SK-N-SH treated with all-trans-retinoic acid at 6 μM for 48 hours (cell line): ENCODE results near the gene ERGIC1.
A peak's percentile ranks its signal among the peaks of the same experiment; 100 is the strongest.

Source experiments
- ATAC-seq: fragments of 200-7000 bp; cut with Tn5 transposase; 3 replicates; pipeline ENCODE4 v1.9.1; 2020; ENCODE audit warnings: mild to moderate bottlenecking, moderate library complexity
- ARNTL ChIP-seq: fragments of 450-650 bp; formaldehyde crosslinking; IDR thresholded peaks from 2 replicates; pipeline ENCODE4 v1.5.0; 2020; ENCODE audit warnings: low read depth, mild to moderate bottlenecking, moderate library complexity, borderline replicate concordance
- BACH2 ChIP-seq: fragments of 250-450 bp; sonication (Bioruptor Pico); IDR thresholded peaks from 2 replicates; pipeline ENCODE4 v1.9.0; 2021; ENCODE audit warnings: mild to moderate bottlenecking, borderline replicate concordance
- CSDC2 ChIP-seq: fragments of 250-450 bp; sonication (Bioruptor Pico); IDR thresholded peaks from 2 replicates; pipeline ENCODE4 v1.5.0; 2020; ENCODE audit warnings: mild to moderate bottlenecking, moderate library complexity
- OSR1 ChIP-seq: fragments of 250-450 bp; sonication (Bioruptor Pico); IDR thresholded peaks from 2 replicates; pipeline ENCODE4 v1.8.0; 2022; ENCODE audit warnings: moderate library complexity, mild to moderate bottlenecking, inconsistent platforms
- PPARA ChIP-seq: fragments of 250-450 bp; sonication (Bioruptor Pico); IDR thresholded peaks from 2 replicates; pipeline ENCODE4 v1.5.0; 2020; ENCODE audit warnings: mild to moderate bottlenecking, borderline replicate concordance
- ZFP30 ChIP-seq: fragments of 450-650 bp; formaldehyde crosslinking; IDR thresholded peaks from 2 replicates; pipeline ENCODE4 v1.5.0; 2022; ENCODE audit warnings: mild to moderate bottlenecking, moderate library complexity
- ZNF70 ChIP-seq: fragments of 450-650 bp; formaldehyde crosslinking; IDR thresholded peaks from 2 replicates; pipeline ENCODE4 v1.5.0; 2020; ENCODE audit warnings: mild to moderate bottlenecking, moderate library complexity
- ZNF8 ChIP-seq: fragments of 450-650 bp; formaldehyde crosslinking; IDR thresholded peaks from 2 replicates; pipeline ENCODE4 v1.5.0; 2020; ENCODE audit warnings: mild to moderate bottlenecking, moderate library complexity
- TF ChIP-seq, protein P1 (sequence below): fragments of 250-450 bp; sonication (Bioruptor Pico); IDR thresholded peaks from 2 replicates; pipeline ENCODE4 v1.5.1; 2020; ENCODE audit warnings: low read depth, mild to moderate bottlenecking, moderate library complexity
- TF ChIP-seq, protein P2 (sequence below): fragments of 250-450 bp; sonication (Bioruptor Pico); IDR thresholded peaks from 2 replicates; pipeline ENCODE4 v1.8.0; 2020; ENCODE audit warnings: mild to moderate bottlenecking, moderate library complexity, borderline replicate concordance
- TF ChIP-seq, protein P3 (sequence below): fragments of 250-450 bp; sonication (Bioruptor Pico); IDR thresholded peaks from 2 replicates; pipeline ENCODE4 v1.5.1; 2021; ENCODE audit warnings: mild to moderate bottlenecking, moderate library complexity
- TF ChIP-seq, protein P4 (sequence below): fragments of 250-450 bp; sonication (Bioruptor Pico); IDR thresholded peaks from 2 replicates; pipeline ENCODE4 v1.8.0; 2021; ENCODE audit warnings: low read depth, mild to moderate bottlenecking, moderate library complexity, borderline replicate concordance
- TF ChIP-seq, protein P5 (sequence below): fragments of 250-450 bp; sonication (Bioruptor Pico); IDR thresholded peaks from 2 replicates; pipeline ENCODE4 v1.5.0; 2020; ENCODE audit warnings: mild to moderate bottlenecking, moderate library complexity

The ERGIC1 gene

DNA sequence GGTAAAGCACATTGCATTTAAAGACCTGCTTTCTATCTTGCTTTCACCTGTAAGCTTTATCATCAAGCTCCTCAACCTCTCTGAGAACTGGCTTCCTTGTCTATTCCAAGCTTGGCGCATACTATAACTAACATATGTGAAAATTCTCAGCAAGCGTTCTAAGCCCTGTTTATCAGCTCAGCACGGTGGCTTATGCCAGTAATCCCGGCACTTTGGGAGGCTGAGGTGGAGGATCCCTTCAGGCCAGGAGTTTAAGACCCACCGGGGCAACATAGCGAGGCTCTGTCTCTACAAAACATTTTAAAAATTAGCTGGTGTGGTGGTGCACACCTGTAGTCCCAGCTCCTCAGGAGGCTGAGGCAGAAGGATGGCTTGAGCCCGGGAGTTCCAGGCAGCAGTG lies 147.9 kb downstream of the ERGIC1 start:
- TF ChIP-seq BACH2 (CRISPR knock-in tag), result no peak
- TF ChIP-seq, protein P1, sequence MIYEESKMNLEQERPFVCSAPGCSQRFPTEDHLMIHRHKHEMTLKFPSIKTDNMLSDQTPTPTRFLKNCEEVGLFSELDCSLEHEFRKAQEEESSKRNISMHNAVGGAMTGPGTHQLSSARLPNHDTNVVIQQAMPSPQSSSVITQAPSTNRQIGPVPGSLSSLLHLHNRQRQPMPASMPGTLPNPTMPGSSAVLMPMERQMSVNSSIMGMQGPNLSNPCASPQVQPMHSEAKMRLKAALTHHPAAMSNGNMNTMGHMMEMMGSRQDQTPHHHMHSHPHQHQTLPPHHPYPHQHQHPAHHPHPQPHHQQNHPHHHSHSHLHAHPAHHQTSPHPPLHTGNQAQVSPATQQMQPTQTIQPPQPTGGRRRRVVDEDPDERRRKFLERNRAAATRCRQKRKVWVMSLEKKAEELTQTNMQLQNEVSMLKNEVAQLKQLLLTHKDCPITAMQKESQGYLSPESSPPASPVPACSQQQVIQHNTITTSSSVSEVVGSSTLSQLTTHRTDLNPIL (CRISPR knock-in tag), result no peak
- no peak for TF ChIP-seq OSR1 (CRISPR knock-in tag)
- no peak for TF ChIP-seq PPARA (CRISPR knock-in tag)
- no peak for TF ChIP-seq ZNF8
- no peak for TF ChIP-seq ARNTL (CRISPR knock-in tag)
- ATAC-seq, result no peak

DNA sequence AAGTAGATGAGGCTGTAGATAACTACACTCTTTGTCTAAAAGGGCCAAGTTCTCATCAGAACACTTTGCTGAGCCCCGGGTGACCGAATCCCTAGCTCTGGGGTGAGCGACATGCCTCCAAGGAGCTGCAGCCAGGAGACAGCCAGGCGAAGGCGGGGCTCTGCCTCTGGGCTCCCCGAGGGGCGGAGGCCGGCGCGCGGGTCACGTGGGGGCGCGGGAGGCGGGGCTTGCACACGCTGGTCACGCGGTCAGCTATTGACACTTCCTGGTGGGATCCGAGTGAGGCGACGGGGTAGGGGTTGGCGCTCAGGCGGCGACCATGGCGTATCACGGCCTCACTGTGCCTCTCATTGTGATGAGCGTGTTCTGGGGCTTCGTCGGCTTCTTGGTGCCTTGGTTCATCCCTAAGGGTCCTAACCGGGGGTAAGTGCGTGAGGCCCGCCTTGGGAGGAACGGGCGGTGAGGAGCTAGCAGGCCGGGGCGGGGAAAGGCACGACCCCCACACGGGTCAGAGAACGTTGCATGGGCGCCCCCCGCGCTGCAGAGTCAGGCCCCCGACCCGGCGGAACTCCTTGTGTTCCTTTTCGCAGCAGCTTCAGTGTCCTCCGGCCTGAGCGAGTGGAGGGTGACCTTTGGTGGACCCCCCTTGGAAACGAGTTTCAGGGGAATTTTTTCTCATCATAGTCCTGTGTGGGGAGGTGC lies 149.6 kb downstream of the ERGIC1 start, which contains the start of gene ATP6V0E1:
Gene ATP6V0E1 (plus strand): TSS at position 230 of the 702 bp plus-strand sequence. CDS start 90 bp downstream, at position 320.
- ATAC-seq, result peak; percentile 95
- TF ChIP-seq ARNTL (CRISPR knock-in tag), result no peak
- TF ChIP-seq, protein P2, sequence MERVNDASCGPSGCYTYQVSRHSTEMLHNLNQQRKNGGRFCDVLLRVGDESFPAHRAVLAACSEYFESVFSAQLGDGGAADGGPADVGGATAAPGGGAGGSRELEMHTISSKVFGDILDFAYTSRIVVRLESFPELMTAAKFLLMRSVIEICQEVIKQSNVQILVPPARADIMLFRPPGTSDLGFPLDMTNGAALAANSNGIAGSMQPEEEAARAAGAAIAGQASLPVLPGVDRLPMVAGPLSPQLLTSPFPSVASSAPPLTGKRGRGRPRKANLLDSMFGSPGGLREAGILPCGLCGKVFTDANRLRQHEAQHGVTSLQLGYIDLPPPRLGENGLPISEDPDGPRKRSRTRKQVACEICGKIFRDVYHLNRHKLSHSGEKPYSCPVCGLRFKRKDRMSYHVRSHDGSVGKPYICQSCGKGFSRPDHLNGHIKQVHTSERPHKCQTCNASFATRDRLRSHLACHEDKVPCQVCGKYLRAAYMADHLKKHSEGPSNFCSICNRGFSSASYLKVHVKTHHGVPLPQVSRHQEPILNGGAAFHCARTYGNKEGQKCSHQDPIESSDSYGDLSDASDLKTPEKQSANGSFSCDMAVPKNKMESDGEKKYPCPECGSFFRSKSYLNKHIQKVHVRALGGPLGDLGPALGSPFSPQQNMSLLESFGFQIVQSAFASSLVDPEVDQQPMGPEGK, result peak; percentile 11; the same call in 1 of the 2 replicates
- TF ChIP-seq, protein P1 (CRISPR knock-in tag), result no peak
- no peak for TF ChIP-seq PPARA (CRISPR knock-in tag)

DNA sequence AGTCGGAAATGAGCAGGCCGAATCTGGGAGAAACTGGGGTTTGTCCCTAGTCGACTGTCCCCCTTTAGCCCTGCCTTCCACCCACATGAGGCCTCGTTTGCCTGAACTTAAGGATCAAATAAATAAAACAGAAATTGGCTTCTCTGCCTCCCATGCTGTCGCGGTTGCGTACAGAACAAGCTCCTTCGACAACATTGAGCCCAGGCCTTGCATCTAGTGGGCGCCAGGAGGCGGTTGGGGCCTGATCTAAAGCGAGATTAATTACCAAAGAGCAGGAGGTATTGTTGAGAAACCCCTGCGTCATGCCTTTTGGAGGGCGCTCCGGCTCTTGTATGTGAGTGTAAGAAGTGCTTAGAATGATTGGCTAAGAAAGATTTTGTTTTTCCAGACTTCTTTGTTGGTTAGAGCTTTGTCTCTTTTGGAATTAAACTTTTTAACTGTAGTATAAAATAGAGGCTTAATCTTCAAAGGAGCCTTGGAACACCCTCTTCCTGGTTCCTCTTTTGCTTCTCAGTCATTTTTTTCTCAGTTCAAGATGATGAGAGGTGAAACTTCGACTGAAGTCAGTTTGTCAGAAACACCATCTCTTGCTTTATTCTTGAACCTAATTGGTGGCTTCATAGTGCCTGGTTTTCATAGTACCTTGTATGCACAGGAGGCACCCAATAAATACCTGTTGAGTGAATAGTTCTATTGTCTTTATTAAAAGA lies 150.3 kb downstream of the ERGIC1 start:
- TF ChIP-seq, protein P2, result 0 out of 2 replicates have a peak, but pooled peaks have one; percentile 5
- TF ChIP-seq ZFP30 (CRISPR knock-in tag) (no peak), CSDC2 (CRISPR knock-in tag) (no peak), ZNF70 (CRISPR knock-in tag) (no peak)
- TF ChIP-seq, protein P3, sequence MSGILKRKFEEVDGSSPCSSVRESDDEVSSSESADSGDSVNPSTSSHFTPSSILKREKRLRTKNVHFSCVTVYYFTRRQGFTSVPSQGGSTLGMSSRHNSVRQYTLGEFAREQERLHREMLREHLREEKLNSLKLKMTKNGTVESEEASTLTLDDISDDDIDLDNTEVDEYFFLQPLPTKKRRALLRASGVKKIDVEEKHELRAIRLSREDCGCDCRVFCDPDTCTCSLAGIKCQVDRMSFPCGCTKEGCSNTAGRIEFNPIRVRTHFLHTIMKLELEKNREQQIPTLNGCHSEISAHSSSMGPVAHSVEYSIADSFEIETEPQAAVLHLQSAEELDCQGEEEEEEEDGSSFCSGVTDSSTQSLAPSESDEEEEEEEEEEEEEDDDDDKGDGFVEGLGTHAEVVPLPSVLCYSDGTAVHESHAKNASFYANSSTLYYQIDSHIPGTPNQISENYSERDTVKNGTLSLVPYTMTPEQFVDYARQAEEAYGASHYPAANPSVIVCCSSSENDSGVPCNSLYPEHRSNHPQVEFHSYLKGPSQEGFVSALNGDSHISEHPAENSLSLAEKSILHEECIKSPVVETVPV, result no peak
- TF ChIP-seq, protein P4, sequence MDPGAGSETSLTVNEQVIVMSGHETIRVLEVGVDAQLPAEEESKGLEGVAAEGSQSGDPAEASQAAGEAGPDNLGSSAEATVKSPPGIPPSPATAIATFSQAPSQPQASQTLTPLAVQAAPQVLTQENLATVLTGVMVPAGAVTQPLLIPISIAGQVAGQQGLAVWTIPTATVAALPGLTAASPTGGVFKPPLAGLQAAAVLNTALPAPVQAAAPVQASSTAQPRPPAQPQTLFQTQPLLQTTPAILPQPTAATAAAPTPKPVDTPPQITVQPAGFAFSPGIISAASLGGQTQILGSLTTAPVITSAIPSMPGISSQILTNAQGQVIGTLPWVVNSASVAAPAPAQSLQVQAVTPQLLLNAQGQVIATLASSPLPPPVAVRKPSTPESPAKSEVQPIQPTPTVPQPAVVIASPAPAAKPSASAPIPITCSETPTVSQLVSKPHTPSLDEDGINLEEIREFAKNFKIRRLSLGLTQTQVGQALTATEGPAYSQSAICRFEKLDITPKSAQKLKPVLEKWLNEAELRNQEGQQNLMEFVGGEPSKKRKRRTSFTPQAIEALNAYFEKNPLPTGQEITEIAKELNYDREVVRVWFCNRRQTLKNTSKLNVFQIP, result no peak
- TF ChIP-seq, protein P5, sequence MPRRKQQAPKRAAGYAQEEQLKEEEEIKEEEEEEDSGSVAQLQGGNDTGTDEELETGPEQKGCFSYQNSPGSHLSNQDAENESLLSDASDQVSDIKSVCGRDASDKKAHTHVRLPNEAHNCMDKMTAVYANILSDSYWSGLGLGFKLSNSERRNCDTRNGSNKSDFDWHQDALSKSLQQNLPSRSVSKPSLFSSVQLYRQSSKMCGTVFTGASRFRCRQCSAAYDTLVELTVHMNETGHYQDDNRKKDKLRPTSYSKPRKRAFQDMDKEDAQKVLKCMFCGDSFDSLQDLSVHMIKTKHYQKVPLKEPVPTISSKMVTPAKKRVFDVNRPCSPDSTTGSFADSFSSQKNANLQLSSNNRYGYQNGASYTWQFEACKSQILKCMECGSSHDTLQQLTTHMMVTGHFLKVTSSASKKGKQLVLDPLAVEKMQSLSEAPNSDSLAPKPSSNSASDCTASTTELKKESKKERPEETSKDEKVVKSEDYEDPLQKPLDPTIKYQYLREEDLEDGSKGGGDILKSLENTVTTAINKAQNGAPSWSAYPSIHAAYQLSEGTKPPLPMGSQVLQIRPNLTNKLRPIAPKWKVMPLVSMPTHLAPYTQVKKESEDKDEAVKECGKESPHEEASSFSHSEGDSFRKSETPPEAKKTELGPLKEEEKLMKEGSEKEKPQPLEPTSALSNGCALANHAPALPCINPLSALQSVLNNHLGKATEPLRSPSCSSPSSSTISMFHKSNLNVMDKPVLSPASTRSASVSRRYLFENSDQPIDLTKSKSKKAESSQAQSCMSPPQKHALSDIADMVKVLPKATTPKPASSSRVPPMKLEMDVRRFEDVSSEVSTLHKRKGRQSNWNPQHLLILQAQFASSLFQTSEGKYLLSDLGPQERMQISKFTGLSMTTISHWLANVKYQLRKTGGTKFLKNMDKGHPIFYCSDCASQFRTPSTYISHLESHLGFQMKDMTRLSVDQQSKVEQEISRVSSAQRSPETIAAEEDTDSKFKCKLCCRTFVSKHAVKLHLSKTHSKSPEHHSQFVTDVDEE (CRISPR knock-in tag), result no peak
- ATAC-seq, result peak; percentile 87
